HG02852 (cell line): ENCODE results near the gene FAM193A.
"Not testable (repeated sequence)": the region's sequence is repeated elsewhere in the genome, so short reads cannot be mapped to it uniquely, and the experiment has no call there.

Experiments used
- ATAC-seq: cut with Tn5 transposase; IDR thresholded peaks from one replicate; pipeline ENCODE4 v1.9.1; 2021; ENCODE audit warnings: mild to moderate bottlenecking, moderate library complexity; ENCODE audit not compliant: unreplicated experiment

Gene FAM193A

GRCh38 chr4:2607822-2608221 lies 71.4 kb downstream of the FAM193A start:
- no peak for ATAC-seq

- ATAC-seq = no peak
Observed at GRCh38 chr4:2608291-2608690, 71.8 kb downstream of the FAM193A start.

- no peak for ATAC-seq
Observed at GRCh38 chr4:2615821-2616220, 79.4 kb downstream of the FAM193A start.

- ATAC-seq = no peak
Observed at GRCh38 chr4:2617955-2618354, 81.5 kb downstream of the FAM193A start.

- ATAC-seq = not testable (repeated sequence)
Observed at GRCh38 chr4:2618729-2619128, 82.3 kb downstream of the FAM193A start.

GRCh38 chr4:2619459-2619858 lies 83.0 kb downstream of the FAM193A start:
- no peak for ATAC-seq

- ATAC-seq = no peak
Observed at GRCh38 chr4:2621419-2621818, 85.0 kb downstream of the FAM193A start.

- no peak for ATAC-seq
Observed at GRCh38 chr4:2623442-2623841, 87.0 kb downstream of the FAM193A start.

GRCh38 chr4:2624782-2625530 lies 88.5 kb downstream of the FAM193A start:
- ATAC-seq = no peak

- ATAC-seq = no peak
Observed at GRCh38 chr4:2626231-2626630, 89.8 kb downstream of the FAM193A start.

GRCh38 chr4:2630556-2631273 lies 94.3 kb downstream of the FAM193A start:
- no peak for ATAC-seq

- no peak for ATAC-seq
Observed at GRCh38 chr4:2634014-2634413, 97.6 kb downstream of the FAM193A start.

- no peak for ATAC-seq
Observed at GRCh38 chr4:2636331-2636730, 99.9 kb downstream of the FAM193A start.

- not testable (repeated sequence) for ATAC-seq
Observed at GRCh38 chr4:2636994-2637393, 100.5 kb downstream of the FAM193A start.

- no peak for ATAC-seq
Observed at GRCh38 chr4:2637956-2638552, 101.6 kb downstream of the FAM193A start.

- ATAC-seq = no peak
Observed at GRCh38 chr4:2638730-2639129, 102.3 kb downstream of the FAM193A start.

- no peak for ATAC-seq
Observed at GRCh38 chr4:2642968-2643367, 106.5 kb downstream of the FAM193A start.

- ATAC-seq = no peak
Observed at GRCh38 chr4:2643555-2643954, 107.1 kb downstream of the FAM193A start.

GRCh38 chr4:2646396-2647149 lies 110.1 kb downstream of the FAM193A start:
- no peak for ATAC-seq

GRCh38 chr4:2647403-2648158 lies 111.1 kb downstream of the FAM193A start:
- ATAC-seq = no peak
